Activated B cell treated with CpG ODN at 0.5 μM for 24 hours (primary cell): ENCODE results near the gene BNIP2. TPM values are rescaled to one million over a fixed set of nuclear protein-coding genes. Genes with fewer than 3 reads are reported as not detected.

Experiments used
- ATAC-seq: fragments of 200-7000 bp; cut with Tn5 transposase; one replicate; pipeline ENCODE4 v1.10.0; 2021; ENCODE audit warnings: low read depth, mild to moderate bottlenecking, moderate library complexity
- CTCF ChIA-PET: fragments of 350-600 bp; sonication (Branson Sonifier 250); formaldehyde crosslinking; loops from one replicate; lab custom pipeline; 2021; ENCODE audit warnings: antibody characterized with exemption; lab: Charles Lee
- POLR2A ChIA-PET: fragments of 350-600 bp; sonication (Branson Sonifier 250); formaldehyde crosslinking; loops from one replicate; lab custom pipeline; 2021; ENCODE audit warnings: antibody characterized with exemption; lab: Charles Lee
- DNase-seq: peaks from one replicate; pipeline ENCODE4 v3.0.0; 2022
- H3K27ac Mint-ChIP-seq: one replicate; pipeline ENCODE4 v1.8.0; 2020; ENCODE audit warnings: mixed read lengths
- H3K27me3 Mint-ChIP-seq: one replicate; pipeline ENCODE4 v1.8.0; 2021; ENCODE audit warnings: mixed read lengths
- H3K36me3 Mint-ChIP-seq: one replicate; pipeline ENCODE4 v1.8.0; 2021; ENCODE audit warnings: low read depth, mixed read lengths
- H3K4me1 Mint-ChIP-seq: one replicate; pipeline ENCODE4 v1.8.0; 2021; ENCODE audit warnings: mixed read lengths
- H3K4me3 Mint-ChIP-seq: one replicate; pipeline ENCODE4 v1.8.0; 2020; ENCODE audit warnings: mild to moderate bottlenecking, mixed read lengths
- H3K9me3 Mint-ChIP-seq: one replicate; pipeline ENCODE4 v1.8.0; 2020; ENCODE audit warnings: mixed read lengths
- CTCF ChIP-seq: fragments of 200-600 bp; IDR thresholded peaks from one replicate; pipeline ENCODE4 v1.8.0; 2022; ENCODE audit warnings: antibody characterized with exemption, mild to moderate bottlenecking
- intact Hi-C: fragments of 100-400 bp; cut with micrococcal nuclease; formaldehyde crosslinking; loops from one replicate; pipeline ENCODE4 v1.15.1; 2024
- total RNA-seq: library from RNA; stranded (reverse); gene quantifications from 2 replicates; pipeline ENCODE4 v1.2.3, GENCODE V29; 2022

Gene BNIP2
- total RNA-seq, 1 donor from 2014 or later, result 82.9 TPM

DNA sequence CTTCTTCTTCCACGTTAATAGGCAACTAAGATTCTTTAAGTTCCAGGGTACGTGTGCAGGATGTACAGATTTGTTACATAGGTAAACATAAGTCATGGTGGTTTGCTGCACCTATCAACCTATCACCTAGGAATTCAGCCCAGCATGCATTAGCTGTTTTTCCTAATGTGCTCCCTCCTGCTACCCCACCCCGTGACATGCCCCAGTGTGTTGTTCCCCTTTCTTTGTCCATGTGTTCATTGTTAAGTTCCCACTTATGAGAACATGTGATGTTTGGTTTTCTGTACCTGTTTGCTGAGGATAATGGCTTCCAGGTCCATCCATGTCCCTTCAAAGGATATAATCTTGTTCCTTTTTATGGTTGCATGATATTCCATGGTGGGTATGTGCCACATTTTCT, 52.9 kb downstream of the BNIP2 start:
- intact Hi-C loops, result loop anchor here (5.0 kb wide), 1 partner anchor 104 kb away; no protein-coding TSS in a partner anchor
- Mint-ChIP-seq H3K36me3 (peaks cover 45% of the 10 kb centered on the region), H3K4me3 (no peak overlapping the region), H3K9me3 (no peaks in the 10 kb centered on the region), H3K27ac (no peak overlapping the region), H3K27me3 (no peaks in the 10 kb centered on the region), H3K4me1 (no peaks in the 10 kb centered on the region)
- DNase-seq, result no peak
- no peak for TF ChIP-seq CTCF
- POLR2A ChIA-PET, result no interaction called here
- ATAC-seq, result no peak
- CTCF ChIA-PET, result interaction anchor here (1.0 kb wide), 1 partner anchor 21 kb away, joined by 3 read pairs; no protein-coding TSS in a partner anchor

DNA sequence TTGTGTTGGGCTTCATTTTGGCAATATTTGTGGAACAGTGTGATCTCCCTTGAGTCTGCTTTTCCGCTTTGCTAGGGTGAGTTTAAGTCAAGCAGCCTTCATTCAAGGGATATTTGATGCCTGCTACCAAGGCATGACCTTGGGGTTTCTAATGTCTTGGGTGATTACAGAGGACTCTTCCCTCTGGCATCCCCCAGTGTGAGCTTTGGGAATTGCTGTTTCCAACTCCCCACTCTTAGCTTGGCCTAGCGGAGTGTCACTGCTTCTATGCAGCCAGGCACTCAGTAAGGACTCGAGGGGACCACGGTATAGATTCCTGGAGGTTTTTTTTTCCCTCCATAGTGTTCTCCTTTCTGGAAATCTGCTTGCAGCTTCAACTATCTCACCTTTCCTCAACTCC, 56.4 kb downstream of the BNIP2 start:
- intact Hi-C loops, result no loop called here
- no peak for DNase-seq

GRCh38 chr15:59622289-59622688, 66.8 kb downstream of the BNIP2 start:
- peak; percentile 20 for DNase-seq
- ATAC-seq, result peak; percentile 98
- H3K27me3 Mint-ChIP-seq, result peaks cover 17% of the 10 kb centered on the region
- intact Hi-C loops, result loop anchor here (1.0 kb wide), 1 partner anchor 90 kb away; no protein-coding TSS in a partner anchor
- ChIA-PET CTCF (interaction anchor here (3.2 kb wide), 1 partner anchor 89 kb away, joined by 18 read pairs; no protein-coding TSS in a partner anchor), POLR2A (interaction anchor here (0.7 kb wide), 1 partner anchor 10 kb away, joined by 3 read pairs; no protein-coding TSS in a partner anchor)
- H3K4me3 Mint-ChIP-seq, result no peak overlapping the region
- no peak overlapping the region for H3K27ac Mint-ChIP-seq
- TF ChIP-seq CTCF, result no peak
- H3K36me3 Mint-ChIP-seq, result no peaks in the 10 kb centered on the region
- peaks cover 2% of the 10 kb centered on the region for H3K4me1 Mint-ChIP-seq
- H3K9me3 Mint-ChIP-seq, result no peaks in the 10 kb centered on the region

More for the DNA sequence above, 56.4 kb downstream of the BNIP2 start:
- H3K9me3 Mint-ChIP-seq, result no peaks in the 10 kb centered on the region
- H3K36me3 Mint-ChIP-seq, result peaks cover 15% of the 10 kb centered on the region
- POLR2A ChIA-PET, result interaction anchor here (0.6 kb wide), 1 partner anchor 11 kb away, joined by 3 read pairs; no protein-coding TSS in a partner anchor
- ATAC-seq, result no peak
- no peaks in the 10 kb centered on the region for H3K27me3 Mint-ChIP-seq
- H3K27ac Mint-ChIP-seq, result no peak overlapping the region
- CTCF ChIA-PET, result no interaction called here
- no peak overlapping the region for H3K4me3 Mint-ChIP-seq
- no peaks in the 10 kb centered on the region for H3K4me1 Mint-ChIP-seq
- no peak for TF ChIP-seq CTCF

- Mint-ChIP-seq H3K27me3 (peaks cover 17% of the 10 kb centered on the region), H3K9me3 (no peaks in the 10 kb centered on the region), H3K4me1 (peaks cover 19% of the 10 kb centered on the region), H3K27ac (no peak overlapping the region), H3K36me3 (no peaks in the 10 kb centered on the region), H3K4me3 (no peak overlapping the region)
- no peak for TF ChIP-seq CTCF
- ChIA-PET POLR2A (no interaction called here), CTCF (no interaction called here)
- intact Hi-C loops, result no loop called here
- ATAC-seq (no peak), DNase-seq (no peak)
Measured at GRCh38 chr15:59618406-59618805, 70.7 kb downstream of the BNIP2 start.

DNA sequence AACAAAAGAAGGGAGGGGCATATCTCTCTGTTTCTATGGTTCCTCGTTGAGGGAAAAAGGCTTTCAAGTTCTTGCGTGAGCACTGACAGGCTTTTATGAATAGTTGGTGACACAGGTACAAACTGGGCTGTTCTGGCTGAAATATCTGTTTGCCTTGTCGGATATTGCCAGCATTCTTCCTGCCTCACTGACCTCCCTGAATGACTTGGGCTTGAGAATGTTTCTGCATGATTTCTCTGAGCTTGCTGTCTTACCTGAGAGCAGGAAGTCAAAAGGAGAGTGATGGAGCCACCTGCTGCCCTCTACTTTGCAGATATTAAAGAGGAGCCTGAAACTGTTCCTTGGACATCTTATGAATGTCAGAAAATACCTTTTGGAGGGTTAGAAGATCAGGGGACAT, 72.7 kb downstream of the BNIP2 start:
- intact Hi-C loops, result no loop called here
- no peak for TF ChIP-seq CTCF
- ATAC-seq (no peak), DNase-seq (no peak)
- Mint-ChIP-seq H3K4me1 (peaks cover 16% of the 10 kb centered on the region), H3K27ac (no peak overlapping the region), H3K27me3 (peaks cover 25% of the 10 kb centered on the region), H3K4me3 (no peak overlapping the region), H3K9me3 (no peaks in the 10 kb centered on the region), H3K36me3 (no peaks in the 10 kb centered on the region)
- ChIA-PET CTCF (interaction anchor here (1.5 kb wide), 1 partner anchor 8 kb away, joined by 3 read pairs; no protein-coding TSS in a partner anchor), POLR2A (no interaction called here)
